ENCODE results near the gene OTUD5.

GRCh38 chrX:48897625-48898306, 59.6 kb downstream of the OTUD5 start, which contains the start of the genes PQBP1 and TIMM17B:
- TF ChIP-seq REST (IDR thresholded peaks at IDR 0.05; ENCODE audit: insufficient read depth in 1 of 2, low read depth in 2 of 2, low read length in 1 of 2) (no peak), SIN3A (IDR thresholded peaks at IDR 0.05; ENCODE audit: borderline replicate concordance, insufficient read depth, low read depth, low read length) (peak; percentile 66; the same call in 1 of the 2 replicates), POLR2AphosphoS5 (IDR thresholded peaks at IDR 0.05; ENCODE audit: low read depth, low read length) (peak; percentile 79), TCF7L2 (IDR thresholded peaks at IDR 0.05; ENCODE audit: low read depth, low read length) (no peak)
- TF ChIP-seq, protein P1, sequence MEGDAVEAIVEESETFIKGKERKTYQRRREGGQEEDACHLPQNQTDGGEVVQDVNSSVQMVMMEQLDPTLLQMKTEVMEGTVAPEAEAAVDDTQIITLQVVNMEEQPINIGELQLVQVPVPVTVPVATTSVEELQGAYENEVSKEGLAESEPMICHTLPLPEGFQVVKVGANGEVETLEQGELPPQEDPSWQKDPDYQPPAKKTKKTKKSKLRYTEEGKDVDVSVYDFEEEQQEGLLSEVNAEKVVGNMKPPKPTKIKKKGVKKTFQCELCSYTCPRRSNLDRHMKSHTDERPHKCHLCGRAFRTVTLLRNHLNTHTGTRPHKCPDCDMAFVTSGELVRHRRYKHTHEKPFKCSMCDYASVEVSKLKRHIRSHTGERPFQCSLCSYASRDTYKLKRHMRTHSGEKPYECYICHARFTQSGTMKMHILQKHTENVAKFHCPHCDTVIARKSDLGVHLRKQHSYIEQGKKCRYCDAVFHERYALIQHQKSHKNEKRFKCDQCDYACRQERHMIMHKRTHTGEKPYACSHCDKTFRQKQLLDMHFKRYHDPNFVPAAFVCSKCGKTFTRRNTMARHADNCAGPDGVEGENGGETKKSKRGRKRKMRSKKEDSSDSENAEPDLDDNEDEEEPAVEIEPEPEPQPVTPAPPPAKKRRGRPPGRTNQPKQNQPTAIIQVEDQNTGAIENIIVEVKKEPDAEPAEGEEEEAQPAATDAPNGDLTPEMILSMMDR (IDR thresholded peaks at IDR 0.05) = no peak

Data from Panc1 (cell line).